Erythroblast (primary cell): ENCODE measurements around the gene SRSF12.

ENCODE experiments used
- GATA1 ChIP-seq: IDR thresholded peaks from 2 replicates; pipeline ENCODE4 v1.6.1; 2011; ENCODE audit warnings: low read depth, mild to moderate bottlenecking, control low read depth, low read length, moderate library complexity
- POLR2A ChIP-seq: IDR thresholded peaks from 2 replicates; pipeline ENCODE4 v1.6.1; 2011; ENCODE audit warnings: mild to moderate bottlenecking, low read length

DNA sequence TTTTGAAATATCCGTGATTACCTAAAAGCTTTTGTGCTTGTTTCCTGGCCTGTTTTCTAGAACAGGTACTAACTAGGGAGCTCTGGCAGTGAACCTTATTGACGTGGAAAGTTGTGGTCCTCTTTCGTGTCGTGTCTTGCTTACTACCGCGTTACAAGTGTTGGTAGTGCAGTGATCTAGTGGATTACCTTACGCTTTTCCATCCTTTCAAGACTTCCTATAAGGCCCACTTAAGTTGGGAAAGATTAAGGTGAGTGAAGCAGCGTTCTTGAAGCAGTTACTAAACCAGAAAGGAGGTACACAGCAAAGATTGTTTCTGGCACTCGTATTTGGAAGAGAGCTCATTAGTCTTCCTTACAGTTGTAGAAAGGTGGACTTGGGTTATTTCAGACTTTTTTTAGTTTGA, 35.4 kb downstream of the SRSF12 start:
- TF ChIP-seq POLR2A (no peak), GATA1 (no peak)
